NCI-H345 treated with DMSO at 0.1 percent for 48 hours (cell line): ENCODE results near the gene RPN2.

Source experiments
- DNase-seq: peaks from one replicate; lab custom pipeline; 2025; ENCODE audit not compliant: unreplicated experiment; lab: John Stamatoyannopoulos, UW

Gene RPN2

GRCh38 chr20:37179683-37180524 is 774 bp downstream of the RPN2 start:
- DNase-seq: no peak

DNA sequence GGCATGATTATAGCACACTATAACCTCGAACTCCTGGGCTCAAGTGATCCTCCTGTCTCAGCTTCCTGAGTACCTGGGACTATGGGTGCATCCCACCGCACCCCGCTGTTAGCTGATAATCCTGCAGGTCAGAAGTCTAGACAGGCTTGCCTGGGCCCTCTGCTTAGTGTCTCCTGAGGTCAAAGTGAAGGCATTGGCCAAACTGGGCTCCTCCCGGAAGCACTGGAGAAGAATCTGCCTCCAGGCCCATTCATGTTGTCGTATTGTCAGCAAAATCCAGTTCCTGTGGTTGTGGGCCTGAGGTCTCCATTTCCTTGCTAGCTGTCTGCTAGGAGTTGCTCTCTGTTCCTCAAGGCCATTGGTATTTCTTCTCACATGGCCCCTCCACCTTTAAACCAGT is 6.6 kb downstream of the RPN2 start:
- DNase-seq: no peak

- no peak for DNase-seq
These were observed 9.7 kb downstream of the RPN2 start for GRCh38 chr20:37188787-37189186.

GRCh38 chr20:37189416-37190016 is 10.4 kb downstream of the RPN2 start:
- no peak for DNase-seq

- no peak for DNase-seq
These were observed 11.4 kb downstream of the RPN2 start for GRCh38 chr20:37190354-37191112.

DNA sequence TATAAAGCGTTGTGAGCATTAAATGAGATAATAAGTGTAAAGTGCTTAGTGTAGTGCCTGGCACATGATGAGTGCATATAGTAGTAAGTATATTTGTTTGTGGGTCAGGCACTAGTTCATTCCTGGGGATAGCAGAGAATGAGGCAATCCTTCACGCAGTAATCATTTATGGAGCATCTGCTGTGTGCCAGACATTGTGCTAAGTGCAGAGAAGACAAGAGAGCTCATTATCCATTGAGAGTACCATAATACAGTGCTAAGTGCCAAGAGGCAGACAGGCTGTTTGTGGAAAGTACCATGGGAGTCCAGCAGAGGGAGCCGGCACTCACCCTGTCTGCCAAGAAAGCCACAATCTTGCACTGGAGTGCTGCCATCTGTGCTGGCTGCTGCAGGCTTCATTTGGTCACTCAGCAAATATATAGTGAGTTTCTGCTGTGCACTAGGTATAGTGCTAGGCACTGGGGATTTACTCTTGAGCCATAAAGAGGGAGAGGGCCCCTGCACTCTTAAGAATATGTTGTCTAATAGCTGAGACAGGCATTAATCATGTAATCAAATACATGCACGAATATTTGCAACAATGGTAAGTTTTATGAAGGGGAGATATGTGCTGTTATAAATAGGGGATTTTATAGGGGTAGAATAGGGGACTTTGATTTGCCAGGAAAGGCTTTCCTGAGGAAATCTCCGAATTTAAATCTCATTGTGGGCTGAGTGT is 13.2 kb downstream of the RPN2 start:
- peak; percentile 78 for DNase-seq

GRCh38 chr20:37193226-37193625 is 14.1 kb downstream of the RPN2 start:
- no peak for DNase-seq

GRCh38 chr20:37193821-37194220 is 14.7 kb downstream of the RPN2 start:
- no peak for DNase-seq

DNA sequence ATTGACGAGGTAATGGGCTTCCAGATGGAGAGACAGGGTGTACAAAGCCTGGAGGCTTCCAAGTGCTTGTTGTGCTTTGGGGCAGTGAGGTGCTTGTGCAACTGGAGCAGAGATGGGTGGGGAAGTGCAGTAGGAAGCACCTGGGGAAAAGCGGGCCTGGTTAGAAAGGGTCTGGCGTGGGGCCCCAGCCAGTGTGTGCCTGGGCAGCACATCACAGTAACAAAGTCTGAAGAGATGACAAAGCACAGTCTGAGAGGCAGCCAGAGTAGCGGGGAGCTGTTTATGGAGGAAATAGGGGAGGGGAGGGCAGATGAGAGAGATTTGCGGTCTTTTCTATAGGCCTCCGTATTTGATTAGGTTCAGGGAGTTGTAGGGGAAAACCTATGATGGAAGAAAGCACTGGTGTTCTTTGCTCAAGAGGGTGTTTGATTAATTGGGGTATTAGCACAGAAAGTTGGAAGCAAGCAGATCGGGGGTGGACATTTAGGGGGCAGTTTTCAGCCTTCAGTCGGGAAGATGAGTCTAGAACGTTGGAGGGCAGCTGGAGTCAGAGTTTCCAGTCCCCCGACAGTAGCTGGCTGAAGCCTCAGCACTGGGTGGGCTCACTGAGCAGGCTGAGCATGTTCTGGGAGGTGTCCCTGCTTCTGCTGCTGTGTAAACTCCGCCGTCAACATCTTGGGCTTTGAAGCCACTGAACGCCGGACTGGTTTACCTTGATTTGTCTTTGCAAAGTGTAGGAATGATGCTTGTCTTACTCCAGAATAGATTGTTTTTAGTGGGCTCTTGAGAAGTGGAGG is 15.7 kb downstream of the RPN2 start:
- no peak for DNase-seq

- no peak for DNase-seq
These were observed 20.0 kb downstream of the RPN2 start for GRCh38 chr20:37198932-37199660.

DNA sequence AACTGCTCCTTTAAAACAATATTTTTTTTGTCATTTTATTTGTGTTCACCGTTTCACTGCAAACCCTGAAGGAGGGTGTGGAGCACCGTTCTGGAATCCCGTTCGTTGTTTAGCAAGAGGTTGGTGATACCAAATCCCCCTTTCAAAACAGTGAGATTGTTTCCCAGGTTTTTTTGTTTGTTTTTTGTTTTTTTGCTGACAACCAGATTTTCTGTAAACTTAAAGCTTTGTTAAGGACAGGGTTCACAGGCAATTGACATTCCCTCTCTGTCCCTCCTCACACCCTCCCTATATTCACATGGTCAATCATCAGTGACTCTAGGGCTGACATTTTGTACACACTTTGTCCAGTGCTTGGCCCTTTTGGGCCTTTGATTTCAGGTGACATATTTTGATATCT is 21.2 kb downstream of the RPN2 start:
- no peak for DNase-seq

DNA sequence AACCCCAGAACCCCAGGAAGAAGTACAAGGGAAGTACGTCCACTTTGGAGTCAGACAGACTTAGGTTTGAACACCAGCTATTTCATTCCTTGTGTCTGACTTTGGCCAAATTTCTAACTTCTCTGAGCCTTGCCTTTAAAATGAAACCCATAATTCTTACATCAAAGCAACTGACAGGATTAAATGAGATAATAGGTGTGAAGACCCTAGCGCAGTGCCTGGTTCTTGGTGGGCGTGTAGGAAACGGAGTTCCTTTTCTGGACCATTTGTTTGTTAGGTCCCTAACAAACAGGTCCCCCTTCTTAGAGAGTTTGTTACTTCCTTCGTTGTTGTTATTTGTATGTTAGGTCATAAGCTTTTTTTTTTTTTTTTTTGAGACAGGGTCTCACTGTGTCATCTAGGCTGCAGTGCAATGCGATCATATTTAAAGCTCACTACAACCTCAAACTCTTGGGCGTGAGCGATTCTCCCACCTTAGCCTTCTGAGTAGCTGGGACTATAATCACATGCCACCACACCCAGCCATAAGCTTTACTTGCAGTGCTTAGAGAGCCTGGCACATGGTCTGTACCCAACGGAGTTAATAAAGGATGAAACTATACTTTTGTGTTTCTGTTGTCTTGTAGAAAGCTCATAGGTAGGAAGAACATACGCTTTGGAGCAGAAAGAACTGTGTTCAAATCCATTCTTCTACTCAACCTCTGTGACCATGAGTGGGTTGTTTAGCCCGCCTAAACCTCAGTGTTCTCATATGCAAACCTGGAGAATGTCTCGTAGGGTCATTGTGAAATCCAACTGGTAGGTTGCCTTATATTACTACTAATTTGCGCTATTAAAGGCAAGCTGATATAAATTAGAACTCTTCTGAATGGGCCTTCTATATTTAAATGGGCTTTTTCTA is 22.0 kb downstream of the RPN2 start:
- DNase-seq: no peak

DNA sequence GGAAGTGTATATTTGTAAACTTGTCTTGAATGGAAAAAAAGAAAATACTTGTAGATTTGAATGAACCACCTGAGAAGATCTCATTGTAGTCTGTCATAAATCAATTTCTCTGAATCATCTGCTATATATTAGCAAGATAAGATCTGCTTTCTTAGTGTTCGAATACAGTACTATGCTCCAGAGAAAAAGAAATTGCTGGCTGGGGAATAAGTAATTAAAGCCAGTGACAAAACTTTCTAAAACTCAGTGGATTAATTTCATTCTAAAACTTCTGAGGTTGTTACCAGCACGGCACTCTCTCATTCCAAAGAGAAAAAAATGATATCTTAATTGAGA is 22.7 kb downstream of the RPN2 start:
- no peak for DNase-seq

DNA sequence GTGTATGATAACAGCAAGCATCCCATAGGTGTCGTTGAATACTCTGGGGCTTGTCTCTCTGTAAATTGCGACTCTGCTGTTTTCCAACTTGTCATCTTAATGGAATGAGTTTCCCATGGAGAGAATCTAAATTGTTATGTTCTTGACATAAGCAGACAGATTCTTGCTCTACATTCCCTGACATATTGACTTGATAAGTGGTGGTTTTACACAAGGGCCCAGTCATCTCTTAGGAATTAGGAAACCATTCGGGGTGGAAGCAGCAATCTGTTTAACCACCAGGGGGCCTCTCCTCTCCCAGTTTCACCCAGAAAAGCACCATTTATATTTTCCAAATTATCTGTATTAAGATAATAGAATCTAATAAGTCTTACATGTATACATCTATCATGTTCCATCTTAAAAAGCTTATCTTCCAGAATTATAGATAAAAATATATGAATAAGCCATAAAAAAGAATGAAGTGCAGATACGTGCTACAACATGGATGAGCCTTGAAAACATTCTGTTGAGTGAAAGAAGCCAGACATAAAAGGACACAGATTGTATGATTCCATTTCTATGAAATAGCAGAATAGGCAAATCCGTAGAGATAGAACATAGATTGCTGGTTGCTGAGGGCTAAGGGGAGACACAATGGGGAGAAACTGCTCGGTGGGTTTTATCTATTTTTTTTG is 23.3 kb downstream of the RPN2 start:
- no peak for DNase-seq

DNA sequence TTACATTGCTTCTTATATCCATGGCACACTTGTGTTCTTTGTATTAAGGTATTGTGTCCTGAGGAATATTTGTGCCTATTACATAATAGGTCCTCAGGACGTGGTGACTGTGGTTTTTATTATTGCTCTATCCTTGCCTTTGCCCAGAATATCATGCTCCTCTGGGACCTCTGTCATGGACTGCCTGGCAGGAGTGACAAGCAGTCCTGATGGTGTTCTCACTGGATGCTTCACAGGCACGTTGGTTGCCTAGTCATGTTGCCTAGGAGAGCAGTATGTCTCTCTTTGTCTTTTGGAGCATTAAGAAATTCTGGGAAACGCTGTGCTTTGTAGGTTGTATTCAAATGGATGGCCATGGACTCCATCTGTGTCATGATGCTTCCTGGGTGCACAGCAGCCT is 24.9 kb downstream of the RPN2 start:
- DNase-seq: no peak

GRCh38 chr20:37205130-37205529 is 26.0 kb downstream of the RPN2 start:
- no peak for DNase-seq

DNA sequence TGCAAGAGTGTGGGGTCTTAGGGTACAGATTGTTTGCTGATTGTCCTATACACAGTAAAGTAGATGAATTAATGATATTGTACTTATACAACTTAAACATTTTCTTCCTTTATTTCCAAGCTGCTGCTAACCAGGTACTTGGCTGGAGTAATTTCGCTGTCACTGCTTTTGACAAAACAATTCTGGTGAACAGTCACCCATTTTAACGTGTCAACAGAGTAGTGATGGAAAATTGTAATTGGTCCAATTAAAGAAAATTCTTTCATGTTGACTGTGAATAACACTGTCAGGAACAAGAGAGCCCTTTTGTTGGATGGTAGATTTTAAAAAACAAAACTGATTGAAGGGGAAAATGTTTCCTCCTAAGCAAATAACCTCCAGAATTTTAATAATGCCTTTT is 26.7 kb downstream of the RPN2 start:
- no peak for DNase-seq

DNA sequence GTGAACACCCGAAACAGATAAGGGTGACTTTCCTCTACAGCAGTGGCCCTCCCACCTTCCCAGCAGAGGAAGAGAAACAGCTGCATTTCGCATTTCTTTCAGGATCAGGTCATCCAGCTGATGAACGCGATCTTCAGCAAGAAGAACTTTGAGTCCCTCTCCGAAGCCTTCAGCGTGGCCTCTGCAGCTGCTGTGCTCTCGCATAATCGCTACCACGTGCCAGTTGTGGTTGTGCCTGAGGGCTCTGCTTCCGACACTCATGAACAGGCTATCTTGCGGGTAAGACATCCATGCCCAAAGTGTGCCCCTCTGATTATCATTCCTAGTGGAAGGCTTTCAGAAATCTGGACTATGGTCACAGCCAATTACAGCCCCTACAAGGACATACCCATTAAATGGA is 28.0 kb downstream of the RPN2 start:
- no peak for DNase-seq
